HG03025 (cell line): ENCODE results near the gene TTC6.

Experiments
- ATAC-seq: cut with Tn5 transposase; IDR thresholded peaks from one replicate; pipeline ENCODE4 v1.9.1; 2021; ENCODE audit warnings: mild to moderate bottlenecking, moderate library complexity; ENCODE audit not compliant: unreplicated experiment, low FRiP score

Gene TTC6

GRCh38 chr14:37618498-37619028, 23.1 kb downstream of the TTC6 start:
- no peak for ATAC-seq

GRCh38 chr14:37620856-37621255, 25.4 kb downstream of the TTC6 start:
- ATAC-seq, result no peak

- ATAC-seq, result no peak
These were observed 26.9 kb downstream of the TTC6 start for GRCh38 chr14:37622231-37622923.

- ATAC-seq, result no peak
These were observed 28.1 kb downstream of the TTC6 start for GRCh38 chr14:37623426-37623951.

- no peak for ATAC-seq
These were observed 28.5 kb downstream of the TTC6 start for GRCh38 chr14:37623971-37624370.

- ATAC-seq, result no peak
These were observed 30.5 kb downstream of the TTC6 start for GRCh38 chr14:37625597-37626595.

GRCh38 chr14:37637341-37637740, 41.9 kb downstream of the TTC6 start:
- ATAC-seq, result no peak

GRCh38 chr14:37638599-37638998, 43.2 kb downstream of the TTC6 start:
- no peak for ATAC-seq

GRCh38 chr14:37641117-37641516, 45.7 kb downstream of the TTC6 start:
- ATAC-seq, result no peak

- no peak for ATAC-seq
These were observed 46.7 kb downstream of the TTC6 start for GRCh38 chr14:37642125-37642524.

- no peak for ATAC-seq
These were observed 48.3 kb downstream of the TTC6 start for GRCh38 chr14:37643701-37644100.
